BJ (cell line): ENCODE measurements around the gene MRPS26. TPM values are rescaled to one million over a fixed set of nuclear protein-coding genes. Genes with fewer than 3 reads are reported as not detected.
"Not testable (repeated sequence)": the region's sequence is repeated elsewhere in the genome, so short reads cannot be mapped to it uniquely, and the experiment has no call there.

Source experiments
- CTCF ChIA-PET: fragments of 350-600 bp; formaldehyde crosslinking; extraction: SDS; loops from one replicate; lab custom pipeline; 2021; ENCODE audit warnings: antibody characterized with exemption, inconsistent platforms; lab: Yijun Ruan, JAX
- POLR2A ChIA-PET: fragments of 300-600 bp; sonication (Branson Sonifier 250); formaldehyde crosslinking; extraction: SDS; loops from one replicate; lab custom pipeline; 2021; ENCODE audit warnings: antibody characterized with exemption; lab: Charles Lee
- DNase-seq: peaks from one replicate; pipeline ENCODE4 v3.0.0-alpha.2; 2011; ENCODE audit warnings: low read depth
- H3K27me3 ChIP-seq: 2 replicates; pipeline ENCODE4 v1.6.0; 2011; ENCODE audit warnings: low read length; ENCODE audit not compliant: control insufficient read depth, insufficient read depth
- H3K36me3 ChIP-seq: 2 replicates; pipeline ENCODE4 v1.5.1; 2011; ENCODE audit warnings: low read length; ENCODE audit not compliant: control insufficient read depth, insufficient read depth
- H3K4me3 ChIP-seq: 2 replicates; pipeline ENCODE4 v1.5.1; 2011; ENCODE audit warnings: low read depth, mild to moderate bottlenecking, control low read depth, low read length
- CTCF ChIP-seq: IDR thresholded peaks from 2 replicates; pipeline ENCODE4 v1.5.1; 2011; ENCODE audit warnings: low read depth, mild to moderate bottlenecking, control low read depth, inconsistent platforms, low read length, moderate library complexity; ENCODE audit not compliant: insufficient read depth
- polyA plus RNA-seq: library from polyadenylated mRNA; depleted of rRNA; stranded (reverse); fragments of >200 nt; gene quantifications from 2 replicates; pipeline ENCODE4 v1.2.3, GENCODE V29; 2011

MRPS26 gene
- polyA plus RNA-seq, 1 experiment, result 37.2 TPM

GRCh38 chr20:3021327-3021726 is 24.5 kb upstream of the MRPS26 start:
- ChIA-PET POLR2A (no interaction called here), CTCF (no interaction called here)
- H3K4me3 ChIP-seq, result no peak overlapping the region
- peaks cover 15% of the 10 kb centered on the region for H3K36me3 ChIP-seq
- TF ChIP-seq CTCF, result no peak
- no peak for DNase-seq
- no peaks in the 10 kb centered on the region for H3K27me3 ChIP-seq

- Histone ChIP-seq H3K4me3 (no peak overlapping the region), H3K27me3 (no peaks in the 10 kb centered on the region), H3K36me3 (peaks cover 18% of the 10 kb centered on the region)
- no peak for DNase-seq
- ChIA-PET POLR2A (no interaction called here), CTCF (no interaction called here)
- no peak for TF ChIP-seq CTCF
Observed at GRCh38 chr20:3021777-3022176, 24.1 kb upstream of the MRPS26 start.

GRCh38 chr20:3022559-3023490 is 23.0 kb upstream of the MRPS26 start:
- peaks cover 21% of the 10 kb centered on the region for H3K36me3 ChIP-seq
- H3K27me3 ChIP-seq, POLR2A ChIA-PET, DNase-seq, H3K4me3 ChIP-seq, CTCF ChIA-PET: not testable (repeated sequence)

GRCh38 chr20:3027987-3028386 is 17.9 kb upstream of the MRPS26 start:
- H3K4me3 ChIP-seq, result no peak overlapping the region
- TF ChIP-seq CTCF, result no peak
- H3K27me3 ChIP-seq, result no peaks in the 10 kb centered on the region
- ChIA-PET POLR2A (no interaction called here), CTCF (no interaction called here)
- peaks cover 24% of the 10 kb centered on the region for H3K36me3 ChIP-seq
- no peak for DNase-seq

- Histone ChIP-seq H3K4me3 (no peak overlapping the region), H3K36me3 (peaks cover 29% of the 10 kb centered on the region)
Observed at GRCh38 chr20:3031524-3032147, 14.2 kb upstream of the MRPS26 start.

More at GRCh38 chr20:3031524-3032147, 14.2 kb upstream of the MRPS26 start:
- TF ChIP-seq CTCF, result no peak
- no peak for DNase-seq
- ChIA-PET CTCF (no interaction called here), POLR2A (no interaction called here)
- H3K27me3 ChIP-seq, result no peaks in the 10 kb centered on the region
